HG03139 (cell line): ENCODE results near the gene CTTNBP2.
"Not testable (repeated sequence)": the region's sequence is repeated elsewhere in the genome, so short reads cannot be mapped to it uniquely, and the experiment has no call there.

Source experiments
- ATAC-seq: cut with Tn5 transposase; IDR thresholded peaks from one replicate; pipeline ENCODE4 v1.9.1; 2021; ENCODE audit not compliant: unreplicated experiment

Gene CTTNBP2

DNA sequence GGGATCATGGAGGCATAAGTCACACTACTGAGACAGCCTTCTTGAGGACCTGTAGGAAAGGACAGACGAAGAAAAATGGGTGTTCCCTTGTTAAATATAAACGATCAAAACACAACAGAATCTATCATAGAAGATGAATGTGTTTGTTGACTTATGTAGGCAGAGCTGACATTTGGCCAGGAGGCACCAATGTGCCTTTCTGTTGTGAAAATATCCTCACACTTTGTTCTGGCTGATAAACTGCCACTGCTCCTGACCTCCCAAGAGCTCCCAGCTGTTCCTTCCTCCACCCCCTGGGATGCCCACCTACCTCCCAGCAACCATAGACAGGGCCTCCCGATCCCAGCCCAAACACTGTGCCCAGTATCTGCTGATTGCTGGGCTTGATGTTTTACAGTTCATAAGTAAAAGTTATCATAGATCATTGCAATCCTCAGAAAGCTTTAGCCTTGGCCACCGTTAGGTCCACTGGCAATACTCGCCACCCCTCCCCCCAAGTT lies 116.6 kb downstream of the CTTNBP2 start:
- no peak for ATAC-seq

DNA sequence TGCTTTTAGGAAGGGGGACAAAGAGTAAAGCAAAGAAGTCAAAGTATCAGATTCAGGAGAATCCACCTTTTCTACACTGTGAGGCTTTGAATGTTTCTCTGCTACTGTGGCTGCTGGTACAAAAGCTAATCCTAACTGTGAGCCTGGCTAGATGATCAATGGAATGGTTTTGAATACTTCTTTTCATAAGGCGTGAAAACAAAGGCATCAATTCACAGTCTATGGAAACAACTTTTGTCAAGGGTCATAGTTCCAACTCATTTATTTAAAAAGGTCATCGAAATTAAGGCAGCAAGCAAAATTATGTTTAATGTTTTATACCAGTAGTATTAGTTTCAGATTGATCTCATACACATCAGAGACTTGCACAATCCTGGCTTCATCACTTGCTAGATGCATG lies 118.1 kb downstream of the CTTNBP2 start:
- no peak for ATAC-seq

DNA sequence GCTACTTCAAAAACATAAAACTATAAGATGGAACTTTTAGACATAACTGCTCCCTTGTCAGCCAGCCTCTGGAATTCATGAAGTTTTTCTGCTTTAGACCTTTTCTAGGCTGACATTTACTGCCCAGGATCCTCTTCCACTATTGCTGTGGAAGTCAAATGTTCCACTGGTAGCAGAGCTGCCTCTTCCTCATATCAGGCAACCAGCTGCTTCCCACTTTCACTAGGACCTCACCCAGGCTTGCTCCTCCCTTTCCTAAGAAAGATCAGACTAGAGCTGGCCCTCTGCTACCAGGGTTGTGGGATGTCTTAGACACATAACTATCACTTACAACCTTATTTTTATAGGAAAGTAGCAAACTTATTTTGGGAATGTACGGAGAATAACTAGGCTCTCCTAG lies 121.5 kb downstream of the CTTNBP2 start:
- ATAC-seq = no peak

GRCh38 chr7:117750612-117751563 lies 122.4 kb downstream of the CTTNBP2 start:
- no peak for ATAC-seq

GRCh38 chr7:117741962-117742361 lies 131.3 kb downstream of the CTTNBP2 start:
- no peak for ATAC-seq

GRCh38 chr7:117739085-117739484 lies 134.2 kb downstream of the CTTNBP2 start:
- no peak for ATAC-seq

GRCh38 chr7:117737926-117738325 lies 135.3 kb downstream of the CTTNBP2 start:
- no peak for ATAC-seq

GRCh38 chr7:117731455-117731854 lies 141.8 kb downstream of the CTTNBP2 start:
- ATAC-seq = peak; percentile 76

DNA sequence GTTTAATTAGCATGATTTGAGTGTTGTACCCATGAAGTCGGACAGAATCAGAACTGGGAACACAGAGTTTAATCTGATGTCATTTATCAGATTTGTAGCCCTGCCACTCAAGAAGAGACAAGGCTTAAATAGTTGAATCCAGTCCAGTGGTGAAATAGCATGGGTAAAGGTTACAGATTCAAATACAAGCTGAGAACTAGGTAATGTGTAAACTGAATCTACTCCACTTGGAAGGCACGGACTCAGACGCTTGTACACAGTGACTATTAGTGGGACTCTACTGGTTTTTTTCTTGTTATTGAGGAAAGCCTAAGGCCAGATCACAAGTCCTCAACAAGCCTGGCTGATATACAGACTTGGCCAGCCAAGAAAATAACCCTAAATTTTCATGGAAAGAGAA lies 142.9 kb downstream of the CTTNBP2 start:
- no peak for ATAC-seq

GRCh38 chr7:117728890-117729624 lies 144.2 kb downstream of the CTTNBP2 start:
- no peak for ATAC-seq

- ATAC-seq = no peak
These were observed 148.3 kb downstream of the CTTNBP2 start for GRCh38 chr7:117724898-117725297.

- ATAC-seq = no peak
These were observed 153.9 kb downstream of the CTTNBP2 start for GRCh38 chr7:117719377-117719776.

- ATAC-seq = no peak
These were observed 155.0 kb downstream of the CTTNBP2 start for GRCh38 chr7:117718116-117718835.

- no peak for ATAC-seq
These were observed 155.9 kb downstream of the CTTNBP2 start for GRCh38 chr7:117717357-117717756.

DNA sequence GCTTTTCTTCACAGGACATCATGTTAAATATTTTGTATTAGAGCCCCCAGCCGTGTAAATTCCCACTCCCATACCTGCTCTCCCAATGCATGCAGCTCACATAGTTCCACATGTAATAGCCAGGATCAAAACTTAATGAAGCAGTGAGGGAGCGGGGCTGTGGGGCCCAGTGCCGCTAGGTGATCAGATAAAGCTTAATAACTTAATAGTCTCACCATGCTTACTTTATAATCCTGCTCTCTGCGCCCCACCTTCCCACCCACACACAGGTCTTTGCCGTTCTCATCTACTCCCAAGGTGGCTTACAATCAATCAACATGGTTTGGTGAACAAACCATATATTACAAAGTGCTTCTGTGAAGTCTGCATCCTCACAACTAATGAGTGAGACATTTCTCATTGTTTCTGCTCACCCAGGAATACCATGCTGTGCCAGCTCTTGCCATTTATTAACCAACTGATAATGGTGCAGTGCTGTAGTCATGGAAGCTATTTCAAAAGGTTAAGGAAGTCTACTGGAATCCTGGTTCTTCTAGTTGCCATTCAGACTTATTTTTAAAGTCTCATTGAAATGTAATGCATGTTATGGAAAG lies 156.4 kb downstream of the CTTNBP2 start:
- ATAC-seq = no peak

- ATAC-seq = peak; percentile 80
These were observed 157.3 kb downstream of the CTTNBP2 start for GRCh38 chr7:117715784-117716445.

GRCh38 chr7:117711556-117711955 lies 161.7 kb downstream of the CTTNBP2 start:
- ATAC-seq = no peak

GRCh38 chr7:117708173-117708572 lies 165.1 kb downstream of the CTTNBP2 start:
- not testable (repeated sequence) for ATAC-seq

GRCh38 chr7:117707080-117707479 lies 166.2 kb downstream of the CTTNBP2 start:
- ATAC-seq = no peak

GRCh38 chr7:117706210-117706609 lies 167.0 kb downstream of the CTTNBP2 start:
- ATAC-seq = peak; percentile 78
